Measurements from ENCODE around the gene AP5S1. TPM values are rescaled to one million over a fixed set of nuclear protein-coding genes. Genes with fewer than 3 reads are reported as not detected.
A peak's percentile ranks its signal among the peaks of the same experiment; 100 is the strongest.

Gene AP5S1
- polyA plus RNA-seq, 1 experiment = 7.8 TPM

DNA sequence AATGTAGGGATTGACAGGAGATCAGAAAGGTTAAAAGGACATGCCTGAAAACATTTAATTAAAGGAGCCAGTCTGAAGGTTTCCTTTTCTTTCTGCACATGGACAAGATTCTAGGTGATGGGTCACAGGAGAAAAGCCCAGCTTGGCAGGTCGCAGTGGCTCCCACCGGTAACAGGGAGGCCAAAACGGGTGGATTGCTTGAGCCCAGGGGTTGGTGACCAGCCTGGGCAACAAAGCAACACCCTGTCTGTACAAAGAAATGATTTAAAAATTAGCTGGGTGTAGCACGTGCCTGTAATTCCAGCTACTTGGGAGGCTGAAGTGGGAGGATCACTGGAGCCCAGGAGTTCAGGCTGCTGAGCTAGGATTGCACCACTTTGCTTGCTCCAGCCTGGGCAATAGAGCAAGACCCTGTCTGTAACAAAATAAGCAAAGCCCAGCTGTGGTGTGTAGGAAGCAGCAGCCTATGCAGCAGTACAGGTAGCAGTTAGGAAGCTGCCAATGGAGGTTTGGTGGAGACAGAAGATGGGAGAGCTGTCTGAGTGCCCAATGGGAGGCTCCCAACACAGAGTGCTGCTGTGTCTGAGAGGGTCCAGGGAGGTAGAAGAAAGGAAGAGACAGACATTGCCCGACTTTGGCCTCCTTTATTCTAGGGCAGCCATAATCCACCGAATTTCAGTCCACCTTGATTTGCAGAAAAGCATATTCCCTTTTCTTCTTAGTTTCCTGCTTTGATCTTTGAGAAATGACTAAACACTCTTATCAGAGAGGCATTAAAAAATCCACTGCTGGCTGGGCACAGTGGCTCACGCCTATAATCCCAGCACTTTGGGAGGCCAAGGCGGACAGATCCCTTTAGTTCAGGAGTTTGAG lies 7.1 kb upstream of the AP5S1 start:
- Histone ChIP-seq H3K4me3 (ENCODE audit: low read depth, low read length) (no peak overlapping the region), H3K9me3 (ENCODE audit: control insufficient read depth, insufficient read depth, low read length) (no peaks in the 10 kb centered on the region), H3K27me3 (ENCODE audit: control insufficient read depth, insufficient read depth, low read length) (no peaks in the 10 kb centered on the region), H3K27ac (ENCODE audit: low read depth, low read length) (peak overlapping the region; percentile 47)
- ChIA-PET CTCF (interaction anchor here (1.0 to 2.2 kb wide), 2 partner anchors 26 to 32 kb away, joined by 3 to 11 read pairs; partner anchors contain the start of genes CENPB and SPEF1), POLR2A (interaction anchor here (0.7 to 2.1 kb wide), 4 partner anchors 12 to 119 kb away, joined by 3 to 20 read pairs (median 9); partner anchors contain the start of gene CDC25B)
- no peak for DNase-seq (ENCODE audit: low read depth, low spot score)
- TF ChIP-seq, protein P1, sequence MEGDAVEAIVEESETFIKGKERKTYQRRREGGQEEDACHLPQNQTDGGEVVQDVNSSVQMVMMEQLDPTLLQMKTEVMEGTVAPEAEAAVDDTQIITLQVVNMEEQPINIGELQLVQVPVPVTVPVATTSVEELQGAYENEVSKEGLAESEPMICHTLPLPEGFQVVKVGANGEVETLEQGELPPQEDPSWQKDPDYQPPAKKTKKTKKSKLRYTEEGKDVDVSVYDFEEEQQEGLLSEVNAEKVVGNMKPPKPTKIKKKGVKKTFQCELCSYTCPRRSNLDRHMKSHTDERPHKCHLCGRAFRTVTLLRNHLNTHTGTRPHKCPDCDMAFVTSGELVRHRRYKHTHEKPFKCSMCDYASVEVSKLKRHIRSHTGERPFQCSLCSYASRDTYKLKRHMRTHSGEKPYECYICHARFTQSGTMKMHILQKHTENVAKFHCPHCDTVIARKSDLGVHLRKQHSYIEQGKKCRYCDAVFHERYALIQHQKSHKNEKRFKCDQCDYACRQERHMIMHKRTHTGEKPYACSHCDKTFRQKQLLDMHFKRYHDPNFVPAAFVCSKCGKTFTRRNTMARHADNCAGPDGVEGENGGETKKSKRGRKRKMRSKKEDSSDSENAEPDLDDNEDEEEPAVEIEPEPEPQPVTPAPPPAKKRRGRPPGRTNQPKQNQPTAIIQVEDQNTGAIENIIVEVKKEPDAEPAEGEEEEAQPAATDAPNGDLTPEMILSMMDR (IDR thresholded peaks at IDR 0.05; ENCODE audit: low read depth, low read length) = no peak

DNA sequence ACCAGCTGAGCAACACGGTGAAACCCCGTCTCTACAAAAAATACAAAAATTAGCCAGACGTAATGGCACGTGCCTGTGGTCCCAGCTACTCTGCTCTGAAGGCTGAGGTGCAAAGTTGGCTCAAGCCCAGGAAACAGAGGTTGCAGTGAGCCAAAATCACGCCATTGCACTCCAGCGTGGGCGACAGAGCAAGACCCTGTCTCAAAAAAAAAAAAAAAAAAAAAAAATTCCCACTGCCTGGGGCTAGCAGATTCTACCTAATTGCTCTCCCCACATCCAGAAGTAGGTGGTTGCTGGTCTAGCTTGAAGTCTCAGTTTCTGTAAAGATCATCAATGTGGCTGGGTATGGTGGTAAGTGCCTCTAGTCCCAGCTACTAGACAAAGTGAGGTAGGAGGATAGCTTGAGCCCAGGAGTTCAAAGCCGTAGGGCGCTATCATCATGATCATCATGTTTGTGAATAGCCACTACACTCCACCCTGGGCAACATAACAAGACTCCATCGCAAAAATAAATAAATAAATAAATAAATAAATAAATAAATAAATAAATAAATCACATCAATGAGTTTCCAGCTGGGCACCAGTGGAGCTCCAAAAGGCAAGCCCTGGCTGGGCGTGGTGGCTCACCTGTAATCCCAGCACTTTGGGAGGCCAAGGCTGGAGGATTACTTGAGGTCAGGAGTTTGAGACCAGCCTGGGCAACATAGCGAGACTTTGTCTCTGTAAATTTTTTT lies 6.3 kb upstream of the AP5S1 start:
- POLR2A ChIA-PET = interaction anchor here (0.7 to 2.1 kb wide), 4 partner anchors 18 to 118 kb away, joined by 4 to 20 read pairs (median 6); partner anchors contain the start of gene CDC25B
- Histone ChIP-seq H3K27me3 (ENCODE audit: control insufficient read depth, insufficient read depth, low read length) (no peaks in the 10 kb centered on the region), H3K27ac (ENCODE audit: low read depth, low read length) (peak overlapping the region; percentile 47), H3K9me3 (ENCODE audit: control insufficient read depth, insufficient read depth, low read length) (no peaks in the 10 kb centered on the region), H3K4me3 (ENCODE audit: low read depth, low read length) (no peak overlapping the region)
- DNase-seq (ENCODE audit: low read depth, low spot score) = no peak
- TF ChIP-seq, protein P1 (IDR thresholded peaks at IDR 0.05; ENCODE audit: low read depth, low read length) = no peak
- CTCF ChIA-PET = interaction anchor here (1.0 to 2.2 kb wide), 2 partner anchors 27 to 33 kb away, joined by 3 to 11 read pairs; partner anchors contain the start of genes CENPB and SPEF1

DNA sequence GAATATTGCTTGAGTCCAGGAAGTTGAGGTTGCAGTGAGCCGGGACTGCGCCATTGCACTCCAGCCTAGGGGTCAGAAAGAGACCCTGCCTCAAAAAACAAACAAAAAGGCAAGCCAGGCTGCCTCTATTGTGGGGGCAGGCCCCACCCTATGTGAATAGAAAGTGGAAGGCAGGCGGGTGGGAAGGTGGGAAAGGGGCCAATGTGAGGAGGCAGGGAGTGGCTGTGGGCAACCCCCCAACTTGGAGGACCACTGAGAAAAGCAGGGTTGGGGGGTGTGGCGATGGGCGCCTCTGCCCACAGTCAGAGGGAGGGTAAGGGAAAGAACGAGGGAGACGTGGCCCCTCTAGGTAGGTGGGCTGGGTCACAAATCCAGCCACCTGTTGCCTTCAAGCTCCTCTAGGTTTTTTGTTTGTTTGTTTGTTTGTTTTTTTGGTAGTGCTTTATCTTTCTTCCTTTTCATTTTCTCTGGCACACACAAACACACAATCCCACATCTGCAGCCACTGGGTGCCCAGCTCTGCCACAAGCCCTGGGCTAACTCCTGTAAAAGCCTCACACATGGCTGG lies 5.3 kb upstream of the AP5S1 start:
- no peak for DNase-seq (ENCODE audit: low read depth, low spot score)
- Histone ChIP-seq H3K27ac (ENCODE audit: low read depth, low read length) (no peak overlapping the region), H3K4me3 (ENCODE audit: low read depth, low read length) (no peak overlapping the region), H3K9me3 (ENCODE audit: control insufficient read depth, insufficient read depth, low read length) (no peaks in the 10 kb centered on the region), H3K27me3 (ENCODE audit: control insufficient read depth, insufficient read depth, low read length) (no peaks in the 10 kb centered on the region)
- CTCF ChIA-PET = interaction anchor here (2.2 kb wide), 1 partner anchor 28 kb away, joined by 11 read pairs; the partner anchor contains the start of gene CENPB
- TF ChIP-seq, protein P1 (IDR thresholded peaks at IDR 0.05; ENCODE audit: low read depth, low read length) = no peak
- POLR2A ChIA-PET = no interaction called here

DNA sequence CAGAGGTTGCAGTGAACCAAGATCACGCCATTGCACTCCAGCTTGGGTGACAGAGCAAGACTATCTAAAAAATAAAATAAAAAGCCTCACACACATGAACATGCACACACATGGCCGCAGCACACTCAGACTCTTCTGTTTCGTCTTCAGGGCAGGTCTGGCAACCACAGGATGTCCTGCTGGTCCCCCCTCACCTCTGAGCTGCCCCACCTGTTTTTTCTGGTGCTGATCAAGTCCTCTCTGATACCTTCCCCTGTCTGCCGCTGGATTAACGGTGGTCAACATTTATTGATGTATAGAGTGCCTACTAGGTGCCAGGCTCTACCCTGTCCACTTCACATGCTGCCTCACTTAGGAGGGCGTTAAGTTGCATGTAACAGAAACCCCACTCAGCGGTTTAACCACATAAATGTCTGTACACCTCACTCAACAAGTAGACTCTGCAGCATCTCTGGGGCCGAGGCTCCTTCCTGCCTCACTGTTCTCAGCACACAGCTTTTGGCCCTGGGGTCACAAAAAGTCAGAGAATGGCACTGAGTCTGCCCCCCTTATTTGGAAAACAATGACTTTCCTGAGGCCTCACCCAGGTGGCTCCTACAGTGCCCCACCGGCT lies 4.5 kb upstream of the AP5S1 start:
- Histone ChIP-seq H3K27ac (ENCODE audit: low read depth, low read length) (no peak overlapping the region), H3K4me3 (ENCODE audit: low read depth, low read length) (no peak overlapping the region), H3K27me3 (ENCODE audit: control insufficient read depth, insufficient read depth, low read length) (no peaks in the 10 kb centered on the region), H3K9me3 (ENCODE audit: control insufficient read depth, insufficient read depth, low read length) (no peaks in the 10 kb centered on the region)
- ChIA-PET CTCF (no interaction called here), POLR2A (no interaction called here)
- DNase-seq (ENCODE audit: low read depth, low spot score) = no peak
- TF ChIP-seq, protein P1 (IDR thresholded peaks at IDR 0.05; ENCODE audit: low read depth, low read length) = no peak

Measured in AG04450 (cell line).